ENCODE data around the gene NXT1. TPM values are rescaled to one million over a fixed set of nuclear protein-coding genes. Genes with fewer than 3 reads are reported as not detected.

Gene NXT1
- total and polyA plus RNA-seq, 10 of the 15 experiments (the other 5 are each of a cell fraction or from before 2014, with no cell fraction given) = 10.2 to 66.7 (median 44.0) TPM

GRCh38 chr20:23334111-23334510, 16.5 kb upstream of the NXT1 start (continued):
- TF ChIP-seq ATF2 (IDR thresholded peaks at IDR 0.05; ENCODE audit: low read length) = peak; percentile 75
- no peak for TF ChIP-seq RCOR1 (conservative IDR thresholded peaks at IDR 0.05; ENCODE audit: low read depth, low read length)
- TF ChIP-seq MTA3 (IDR thresholded peaks at IDR 0.05; ENCODE audit: borderline replicate concordance, low read length) = peak; percentile 87; the same call in 1 of the 2 replicates
- TF ChIP-seq IRF4 (IDR thresholded peaks at IDR 0.05; ENCODE audit: low read depth, low read length) = no peak
- TF ChIP-seq RELA (IDR thresholded peaks at IDR 0.05; ENCODE audit: borderline replicate concordance, partially characterized antibody) = no peak
- peak; percentile 31 for TF ChIP-seq SKIL (IDR thresholded peaks at IDR 0.05; ENCODE audit: low read depth, poor library complexity, severe bottlenecking)
- no peak for TF ChIP-seq TARDBP (IDR thresholded peaks at IDR 0.05; ENCODE audit: borderline replicate concordance)
- peak; percentile 59 for TF ChIP-seq NR2F1 (conservative IDR thresholded peaks at IDR 0.05)
- TF ChIP-seq LARP7 (IDR thresholded peaks at IDR 0.05) = no peak
- TF ChIP-seq RAD21 (IDR thresholded peaks at IDR 0.05; ENCODE audit: insufficient read depth, low read depth, low read length) = no peak
- TF ChIP-seq ZBED1 (IDR thresholded peaks at IDR 0.05; ENCODE audit: borderline replicate concordance) = peak; percentile 49; the same call in 1 of the 2 replicates

GRCh38 chr20:23335521-23335920, 15.1 kb upstream of the NXT1 start:
- Histone ChIP-seq H4K20me1 (ENCODE audit: control insufficient read depth, insufficient read depth) (no peaks in the 10 kb centered on the region; the same call in 1 of the 2 replicates), H3K4me1 (ENCODE audit: control insufficient read depth, insufficient read depth, low read length) (peaks cover 17% of the 10 kb centered on the region), H3K27me3 (replicated peaks in 1 of 2; ENCODE audit: control insufficient read depth in 2 of 2, insufficient read depth in 2 of 2, low read length in 1 of 2) (no peaks in the 10 kb centered on the region), H3K4me2 (ENCODE audit: control insufficient read depth, insufficient read depth) (no peak overlapping the region), H3K79me2 (ENCODE audit: control insufficient read depth, insufficient read depth, low read length) (no peaks in the 10 kb centered on the region), H2AFZ (ENCODE audit: control insufficient read depth, low read depth, low read length) (no peak overlapping the region), H3K36me3 (ENCODE audit: control insufficient read depth in 2 of 2, insufficient read depth in 2 of 2, low read length in 1 of 2) (no peaks in the 10 kb centered on the region), H3K27ac (ENCODE audit: control insufficient read depth, insufficient read depth) (no peak overlapping the region), H3K9me3 (replicated peaks; ENCODE audit: control insufficient read depth, insufficient read depth, low read length) (no peaks in the 10 kb centered on the region; the same call in 2 of the 3 replicates), H3K9ac (ENCODE audit: control insufficient read depth, insufficient read depth, low read length) (no peak overlapping the region), H3K4me3 (no peak overlapping the region)
- DNase-seq (ENCODE audit: low read depth, low spot score) (no peak), FAIRE-seq (no peak), ATAC-seq (no peak)
- TF ChIP-seq ATF7 (IDR thresholded peaks at IDR 0.05; ENCODE audit: low read depth) = no peak
- peak; percentile 17; the same call in 1 of the 2 replicates for TF ChIP-seq RUNX3 (IDR thresholded peaks at IDR 0.05; ENCODE audit: low read length)
- in situ Hi-C loops (cut with MboI) (no loop called here), intact Hi-C loops (cut with micrococcal nuclease; ENCODE audit: unreplicated experiment) (no loop called here)
- ChIA-PET RAD21 (ENCODE audit: unreplicated experiment) (no interaction called here), SMC1A (ENCODE audit: uncharacterized antibody, unreplicated experiment) (no interaction called here), CTCF (no interaction called here), POLR2A (no interaction called here)
- no TSS peak for BruUV-seq (replicated peaks)
- WGBS (ENCODE audit: insufficient coverage, insufficient replicate concordance, low lambda C conversion rate, missing lambda C conversion rate) = 85% methylated on average over 5 of the region's 5 CpGs

All from GM12878 (cell line).